Liver (tissue), 9 donors: ENCODE results near the gene COMMD4. TPM values are rescaled to one million over a fixed set of nuclear protein-coding genes. Genes with fewer than 3 reads are reported as not detected.
"Not testable (repeated sequence)": the region's sequence is repeated elsewhere in the genome, so short reads cannot be mapped to it uniquely, and the experiment has no call there.

ENCODE experiments used
- DNase-seq: peaks from one replicate; pipeline ENCODE4 v3.0.0-alpha.2; 2017; ENCODE audit warnings: low spot score
- H3K27ac ChIP-seq, 2 donors: one replicate each; pipeline ENCODE4 v1.7.0; 2013; ENCODE audit warnings: inconsistent platforms in 2 of 2, low read length in 2 of 2, control low read depth in 1 of 2, low read depth in 1 of 2, mild to moderate bottlenecking in 1 of 2
- H3K27me3 ChIP-seq, 4 donors: one replicate each; pipeline versions ENCODE4 v1.6.1 to v1.7.0; 2013; ENCODE audit warnings: low read length in 3 of 4, inconsistent platforms in 1 of 4, mild to moderate bottlenecking in 1 of 4, moderate library complexity in 1 of 4; ENCODE audit not compliant: control insufficient read depth in 4 of 4, insufficient read depth in 4 of 4
- H3K36me3 ChIP-seq, 4 donors: one replicate each; pipeline versions ENCODE4 v1.6.1 to v1.7.0; 2013; ENCODE audit warnings: low read length in 3 of 4, mild to moderate bottlenecking in 3 of 4, low read depth in 1 of 4, moderate library complexity in 1 of 4; ENCODE audit not compliant: control insufficient read depth in 4 of 4, insufficient read depth in 3 of 4
- H3K4me1 ChIP-seq, 4 donors: one replicate each; pipeline versions ENCODE4 v1.6.1 to v1.7.0; 2013; ENCODE audit warnings: low read length in 3 of 4, mild to moderate bottlenecking in 3 of 4, moderate library complexity in 1 of 4; ENCODE audit not compliant: control insufficient read depth in 4 of 4, insufficient read depth in 4 of 4
- H3K4me3 ChIP-seq, 3 donors: one replicate each; pipeline versions ENCODE4 v1.6.1 to v1.7.0; 2013; ENCODE audit warnings: low read length in 3 of 3, control low read depth in 1 of 3, low read depth in 1 of 3, mild to moderate bottlenecking in 1 of 3
- H3K9ac ChIP-seq, 2 donors: one replicate each; pipeline ENCODE4 v1.7.0; 2013; ENCODE audit warnings: low read length in 2 of 2, mild to moderate bottlenecking in 2 of 2, moderate library complexity in 2 of 2, control low read depth in 1 of 2, low read depth in 1 of 2
- H3K9me3 ChIP-seq, 4 donors: one replicate each; pipeline versions ENCODE4 v1.6.1 to v1.7.0; 2013; ENCODE audit warnings: low read length in 3 of 4; ENCODE audit not compliant: control insufficient read depth in 4 of 4
- EGR1 ChIP-seq, 2 donors: IDR thresholded peaks; 2 replicates each; pipeline ENCODE4 v1.6.1; 2016 to 2018; ENCODE audit warnings: antibody characterized with exemption in 2 of 2, low read depth in 2 of 2
- FOXA2 ChIP-seq: IDR thresholded peaks from 2 replicates; pipeline ENCODE4 v1.6.1; 2016; ENCODE audit warnings: antibody characterized with exemption
- GABPA ChIP-seq, 2 donors: IDR thresholded peaks in 1 of 2; conservative IDR thresholded peaks in 1 of 2; 2 replicates each; pipeline ENCODE4 v1.6.1; 2016; ENCODE audit warnings: antibody characterized with exemption in 2 of 2, mild to moderate bottlenecking in 1 of 2, moderate library complexity in 1 of 2
- JUND ChIP-seq, 2 donors: IDR thresholded peaks; 2 replicates each; pipeline ENCODE4 v1.6.1; 2016; ENCODE audit warnings: antibody characterized with exemption in 2 of 2
- REST ChIP-seq: IDR thresholded peaks from 2 replicates; pipeline ENCODE4 v1.6.1; 2016; ENCODE audit warnings: antibody characterized with exemption, mild to moderate bottlenecking
- RXRA ChIP-seq, 2 donors: IDR thresholded peaks; 2 replicates each; pipeline ENCODE4 v1.6.1; 2017 to 2018; ENCODE audit warnings: antibody characterized with exemption in 2 of 2, mild to moderate bottlenecking in 1 of 2
- YY1 ChIP-seq: IDR thresholded peaks from 2 replicates; pipeline ENCODE4 v1.6.1; 2016; ENCODE audit warnings: antibody characterized with exemption, mild to moderate bottlenecking
- ZBTB33 ChIP-seq: IDR thresholded peaks from 2 replicates; pipeline ENCODE4 v1.6.1; 2016; ENCODE audit warnings: antibody characterized with exemption
- WGBS: extraction: QIAGEN DNeasy Blood & Tissue Kit; methylation state at CpG from one replicate; pipeline ENCODE4 v1.1.7; 2013; 5-methylcytosine and 5-hydroxymethylcytosine counted together
- polyA plus RNA-seq, 2 donors: library from polyadenylated mRNA; stranded (reverse) in 1 of 2; unstranded in 1 of 2; fragments of 200-250 nt in 1 of 2; fragments of >200 nt in 1 of 2; fragmentation: Nextera tagmentation in 1 of 2; extraction: Ambion mirVana in 1 of 2; gene quantifications; one replicate each; pipeline versions ENCODE4 v1.2.1 to v1.2.3, GENCODE V29; 2013 to 2015
- total RNA-seq, 2 donors: library from RNA; depleted of rRNA; stranded (reverse); fragments of >200 nt; gene quantifications; one replicate each; pipeline ENCODE4 v1.2.3, GENCODE V29; 2014
- TF ChIP-seq, protein P1 (sequence below): fragments of 150-350 bp; IDR thresholded peaks from 2 replicates; pipeline ENCODE4 v1.5.1; 2017; ENCODE audit warnings: improper control_type of control experiment, low read depth, low read length; ENCODE audit not compliant: missing input control
- TF ChIP-seq, protein P2 (sequence below): IDR thresholded peaks from 2 replicates; pipeline ENCODE4 v1.6.1; 2016; ENCODE audit warnings: antibody characterized with exemption
- donor health status: healthy.
- donor health status: healthy.
- donor health status: healthy.
- donor health status: healthy.
- donor health status: healthy.

COMMD4 gene
- total and polyA plus RNA-seq, 4 donors: 21.2 to 56.0 (median 37.3) TPM

GRCh38 chr15:75332093-75332492 lies 3.8 kb upstream of the COMMD4 start:
- not testable (repeated sequence) for H3K36me3 ChIP-seq, DNase-seq, H3K27me3 ChIP-seq, H3K4me3 ChIP-seq, H3K27ac ChIP-seq, H3K9ac ChIP-seq, H3K9me3 ChIP-seq
- 76% methylated on average over 7 of the region's 7 CpGs for WGBS
- H3K4me1 ChIP-seq: peaks cover 0 to 18% (median 15%) of the 10 kb centered on the region in 4 donors

GRCh38 chr15:75333654-75334419 lies 2.0 kb upstream of the COMMD4 start:
- 94% methylated on average over 15 of the region's 15 CpGs for WGBS
- peaks cover 0 to 18% (median 15%) of the 10 kb centered on the region in 4 donors for H3K4me1 ChIP-seq
- H3K36me3 ChIP-seq, H3K9me3 ChIP-seq, DNase-seq, H3K4me3 ChIP-seq, H3K27ac ChIP-seq, H3K9ac ChIP-seq, H3K27me3 ChIP-seq: not testable (repeated sequence)

GRCh38 chr15:75335313-75335704 lies 554 bp upstream of the COMMD4 start:
- TF ChIP-seq JUND (IDR thresholded peaks at IDR 0.05) (no peak), REST (no peak), ZBTB33 (no peak), EGR1 (IDR thresholded peaks at IDR 0.05; ENCODE audit: low read depth in 2 of 2) (no peak), GABPA (IDR thresholded peaks at IDR 0.05 in 1 of 2, conservative IDR thresholded peaks at IDR 0.05 in 1 of 2) (no peak), RXRA (IDR thresholded peaks at IDR 0.05) (no peak), FOXA2 (no peak), YY1 (no peak)
- TF ChIP-seq, protein P1, sequence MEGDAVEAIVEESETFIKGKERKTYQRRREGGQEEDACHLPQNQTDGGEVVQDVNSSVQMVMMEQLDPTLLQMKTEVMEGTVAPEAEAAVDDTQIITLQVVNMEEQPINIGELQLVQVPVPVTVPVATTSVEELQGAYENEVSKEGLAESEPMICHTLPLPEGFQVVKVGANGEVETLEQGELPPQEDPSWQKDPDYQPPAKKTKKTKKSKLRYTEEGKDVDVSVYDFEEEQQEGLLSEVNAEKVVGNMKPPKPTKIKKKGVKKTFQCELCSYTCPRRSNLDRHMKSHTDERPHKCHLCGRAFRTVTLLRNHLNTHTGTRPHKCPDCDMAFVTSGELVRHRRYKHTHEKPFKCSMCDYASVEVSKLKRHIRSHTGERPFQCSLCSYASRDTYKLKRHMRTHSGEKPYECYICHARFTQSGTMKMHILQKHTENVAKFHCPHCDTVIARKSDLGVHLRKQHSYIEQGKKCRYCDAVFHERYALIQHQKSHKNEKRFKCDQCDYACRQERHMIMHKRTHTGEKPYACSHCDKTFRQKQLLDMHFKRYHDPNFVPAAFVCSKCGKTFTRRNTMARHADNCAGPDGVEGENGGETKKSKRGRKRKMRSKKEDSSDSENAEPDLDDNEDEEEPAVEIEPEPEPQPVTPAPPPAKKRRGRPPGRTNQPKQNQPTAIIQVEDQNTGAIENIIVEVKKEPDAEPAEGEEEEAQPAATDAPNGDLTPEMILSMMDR: no peak
- TF ChIP-seq, protein P2, sequence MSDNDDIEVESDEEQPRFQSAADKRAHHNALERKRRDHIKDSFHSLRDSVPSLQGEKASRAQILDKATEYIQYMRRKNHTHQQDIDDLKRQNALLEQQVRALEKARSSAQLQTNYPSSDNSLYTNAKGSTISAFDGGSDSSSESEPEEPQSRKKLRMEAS: no peak
- DNase-seq: no peak
- Histone ChIP-seq H3K27me3 (no peaks in the 10 kb centered on the region), H3K4me1 (peaks cover 0 to 18% (median 15%) of the 10 kb centered on the region in 4 donors), H3K36me3 (peaks cover 0 to 9% (median 4%) of the 10 kb centered on the region in 4 donors), H3K4me3 (peak overlapping the region; percentile 76 to 98 (median 93)), H3K9ac (peak overlapping the region; percentile 5 to 47), H3K27ac (no peak overlapping the region), H3K9me3 (no peaks in the 10 kb centered on the region)
- 40% methylated on average over 3 of the region's 3 CpGs for WGBS
